GM21825 (cell line): Measurements from ENCODE around the gene CLIP1.

Experiments
- ATAC-seq: cut with Tn5 transposase; IDR thresholded peaks from one replicate; pipeline ENCODE4 v1.9.1; 2021; ENCODE audit warnings: mild to moderate bottlenecking, moderate library complexity; ENCODE audit not compliant: unreplicated experiment

Gene CLIP1

GRCh38 chr12:122318607-122319605 lies 103.6 kb downstream of the CLIP1 start:
- no peak for ATAC-seq

- ATAC-seq = no peak
Measured at GRCh38 chr12:122312926-122313325, 109.5 kb downstream of the CLIP1 start.

GRCh38 chr12:122311696-122312095 lies 110.8 kb downstream of the CLIP1 start:
- no peak for ATAC-seq

- ATAC-seq = no peak
Measured at GRCh38 chr12:122310626-122311333, 111.7 kb downstream of the CLIP1 start.

GRCh38 chr12:122309564-122310121 lies 112.8 kb downstream of the CLIP1 start:
- ATAC-seq = no peak

GRCh38 chr12:122308811-122309210 lies 113.7 kb downstream of the CLIP1 start:
- ATAC-seq = no peak

GRCh38 chr12:122306407-122306806 lies 116.1 kb downstream of the CLIP1 start:
- no peak for ATAC-seq

GRCh38 chr12:122304924-122305323 lies 117.5 kb downstream of the CLIP1 start:
- no peak for ATAC-seq

GRCh38 chr12:122303068-122303467 lies 119.4 kb downstream of the CLIP1 start:
- ATAC-seq = no peak

GRCh38 chr12:122298071-122298748 lies 124.3 kb downstream of the CLIP1 start:
- no peak for ATAC-seq

GRCh38 chr12:122297494-122297893 lies 125.0 kb downstream of the CLIP1 start:
- no peak for ATAC-seq

- ATAC-seq = no peak
Measured at GRCh38 chr12:122295877-122296276, 126.6 kb downstream of the CLIP1 start.

- ATAC-seq = no peak
Measured at GRCh38 chr12:122293081-122293480, 129.4 kb downstream of the CLIP1 start.

GRCh38 chr12:122291431-122291830 lies 131.0 kb downstream of the CLIP1 start:
- ATAC-seq = no peak

- ATAC-seq = no peak
Measured at GRCh38 chr12:122283680-122284079, 138.8 kb downstream of the CLIP1 start.

- ATAC-seq = no peak
Measured at GRCh38 chr12:122282061-122282460, 140.4 kb downstream of the CLIP1 start.

GRCh38 chr12:122276242-122276641 lies 146.2 kb downstream of the CLIP1 start:
- ATAC-seq = no peak

GRCh38 chr12:122275459-122275858 lies 147.0 kb downstream of the CLIP1 start:
- no peak for ATAC-seq

GRCh38 chr12:122266230-122266901 lies 156.1 kb downstream of the CLIP1 start, which contains the start of gene VPS33A:
Gene VPS33A, minus strand, starts transcription at chr12:122266494. Its CDS starts 86 bp downstream, at chr12:122266408.
- ATAC-seq = peak; percentile 90

GRCh38 chr12:122265886-122266229 lies 156.6 kb downstream of the CLIP1 start:
- ATAC-seq = peak; percentile 37
